ENCODE measurements around the gene DPP8. TPM values are rescaled to one million over a fixed set of nuclear protein-coding genes. Genes with fewer than 3 reads are reported as not detected.

The DPP8 gene
- total RNA-seq, 1 experiment from 2014 or later = 22.9 TPM

- no peak overlapping the region for H3K4me3 ChIP-seq (ENCODE audit: low read depth, low read length)
- no peaks in the 10 kb centered on the region for H3K27me3 ChIP-seq (replicated peaks; ENCODE audit: control insufficient read depth, insufficient read depth, low read length)
- DNase-seq = no peak
- H3K9me3 ChIP-seq = no peaks in the 10 kb centered on the region
- ChIA-PET POLR2A (no interaction called here), CTCF (interaction anchor here (1.3 kb wide), 1 partner anchor 12 kb away, joined by 6 read pairs; no protein-coding TSS in a partner anchor)
- H3K27me3 Mint-ChIP-seq (ENCODE audit: insufficient read depth, unreplicated experiment) = no peaks in the 10 kb centered on the region
- intact Hi-C loops (cut with micrococcal nuclease; ENCODE audit: unreplicated experiment) = no loop called here
- no peak overlapping the region for H3K4me3 Mint-ChIP-seq (ENCODE audit: unreplicated experiment)
- no peak overlapping the region for H3K27ac Mint-ChIP-seq (ENCODE audit: unreplicated experiment)
- peaks cover 25% of the 10 kb centered on the region for H3K4me1 ChIP-seq
- no TSS peak for BruUV-seq (replicated peaks)
- H3K4me1 Mint-ChIP-seq (ENCODE audit: low read depth, unreplicated experiment) = peaks cover 18% of the 10 kb centered on the region
- TF ChIP-seq CTCF (IDR thresholded peaks at IDR 0.05; ENCODE audit: insufficient read depth in 1 of 2, low read depth in 1 of 2, low read length in 1 of 2, severe bottlenecking in 1 of 2, unreplicated experiment in 1 of 2) = no peak
- no peaks in the 10 kb centered on the region for H3K36me3 ChIP-seq (ENCODE audit: control insufficient read depth, insufficient read depth, low read length)
- no peaks in the 10 kb centered on the region for H3K36me3 Mint-ChIP-seq (ENCODE audit: insufficient read depth, unreplicated experiment)
- no peaks in the 10 kb centered on the region for H3K9me3 Mint-ChIP-seq (ENCODE audit: unreplicated experiment)
Observed at GRCh38 chr15:65413760-65414144, 103.7 kb downstream of the DPP8 start.

DNA sequence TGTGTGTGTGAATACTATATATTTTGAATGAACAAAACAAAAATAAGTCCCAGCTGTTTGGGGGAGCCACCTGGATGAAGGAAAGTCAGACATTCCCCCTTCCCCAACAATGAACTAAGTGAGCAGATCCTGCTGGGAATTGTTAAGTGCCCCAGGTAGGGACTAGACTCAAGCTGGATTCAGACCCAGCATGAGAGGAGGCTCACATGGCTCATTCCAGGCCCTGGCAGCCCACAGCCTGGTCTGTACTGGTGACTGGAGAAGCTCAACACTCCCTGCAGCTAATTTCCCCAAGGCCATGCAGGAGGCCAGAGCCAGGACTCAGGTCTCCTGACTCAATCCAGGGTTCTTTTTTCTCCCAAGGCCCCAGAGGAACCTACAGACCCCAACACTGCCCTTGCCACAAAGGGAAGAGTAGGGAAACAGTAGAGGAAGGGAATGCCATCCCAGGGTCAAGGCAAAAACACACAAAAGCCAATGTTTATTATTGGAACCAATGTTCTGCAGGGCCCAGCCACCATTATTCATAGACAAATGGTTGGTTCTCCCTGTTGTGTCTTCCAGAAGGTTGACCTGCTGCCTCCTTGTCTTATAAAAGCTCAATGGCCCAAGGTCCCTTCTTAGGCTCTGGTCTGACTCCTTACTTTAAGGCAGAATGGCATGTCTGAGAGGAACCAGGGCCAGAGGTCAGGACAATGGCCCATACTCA lies 104.3 kb downstream of the DPP8 start:
- CTCF ChIA-PET = interaction anchor here (1.3 kb wide), 1 partner anchor 12 kb away, joined by 3 read pairs; no protein-coding TSS in a partner anchor
- DNase-seq = no peak
- no peak for TF ChIP-seq CTCF (IDR thresholded peaks at IDR 0.05; ENCODE audit: insufficient read depth in 1 of 2, low read depth in 1 of 2, low read length in 1 of 2, severe bottlenecking in 1 of 2, unreplicated experiment in 1 of 2)
- Mint-ChIP-seq H3K27ac (ENCODE audit: unreplicated experiment) (no peak overlapping the region), H3K4me3 (ENCODE audit: unreplicated experiment) (no peak overlapping the region), H3K4me1 (ENCODE audit: low read depth, unreplicated experiment) (peaks cover 18% of the 10 kb centered on the region), H3K9me3 (ENCODE audit: unreplicated experiment) (no peaks in the 10 kb centered on the region), H3K36me3 (ENCODE audit: insufficient read depth, unreplicated experiment) (no peaks in the 10 kb centered on the region), H3K27me3 (ENCODE audit: insufficient read depth, unreplicated experiment) (no peaks in the 10 kb centered on the region)
- H3K9me3 ChIP-seq = no peaks in the 10 kb centered on the region
- no peak overlapping the region for H3K4me3 ChIP-seq (ENCODE audit: low read depth, low read length)
- intact Hi-C loops (cut with micrococcal nuclease; ENCODE audit: unreplicated experiment) = no loop called here
- POLR2A ChIA-PET = no interaction called here
- BruUV-seq (replicated peaks) = no TSS peak
- no peaks in the 10 kb centered on the region for H3K36me3 ChIP-seq (ENCODE audit: control insufficient read depth, insufficient read depth, low read length)
- H3K27me3 ChIP-seq (replicated peaks; ENCODE audit: control insufficient read depth, insufficient read depth, low read length) = no peaks in the 10 kb centered on the region
- H3K4me1 ChIP-seq = peaks cover 25% of the 10 kb centered on the region

DNA sequence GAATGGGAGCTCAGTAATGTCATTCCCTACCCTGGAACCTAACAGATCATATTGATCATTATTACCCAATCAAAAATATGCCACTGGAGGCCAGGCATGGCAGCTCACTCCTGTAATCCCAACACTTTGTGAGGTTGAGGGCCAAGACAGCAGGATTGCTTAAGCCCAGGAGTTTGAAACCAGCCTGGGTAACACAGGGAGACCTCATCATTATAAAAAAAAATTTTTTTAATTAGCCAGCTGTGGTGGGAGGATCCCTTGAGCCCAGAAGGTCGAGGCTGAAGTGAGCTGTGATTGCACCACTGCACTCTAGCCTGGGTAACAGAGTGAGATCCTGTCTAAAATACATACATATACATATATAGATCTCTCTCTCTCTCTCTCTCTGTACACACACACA lies 104.9 kb downstream of the DPP8 start:
- no peaks in the 10 kb centered on the region for H3K9me3 Mint-ChIP-seq (ENCODE audit: unreplicated experiment)
- intact Hi-C loops (cut with micrococcal nuclease; ENCODE audit: unreplicated experiment) = no loop called here

More for the DNA sequence above, 104.9 kb downstream of the DPP8 start:
- H3K36me3 Mint-ChIP-seq (ENCODE audit: insufficient read depth, unreplicated experiment) = no peaks in the 10 kb centered on the region
- peaks cover 18% of the 10 kb centered on the region for H3K4me1 Mint-ChIP-seq (ENCODE audit: low read depth, unreplicated experiment)
- POLR2A ChIA-PET = no interaction called here
- no peak for TF ChIP-seq CTCF (IDR thresholded peaks at IDR 0.05; ENCODE audit: insufficient read depth in 1 of 2, low read depth in 1 of 2, low read length in 1 of 2, severe bottlenecking in 1 of 2, unreplicated experiment in 1 of 2)
- no peaks in the 10 kb centered on the region for H3K36me3 ChIP-seq (ENCODE audit: control insufficient read depth, insufficient read depth, low read length)
- no peak overlapping the region for H3K4me3 ChIP-seq (ENCODE audit: low read depth, low read length)
- H3K9me3 ChIP-seq = no peaks in the 10 kb centered on the region
- no peaks in the 10 kb centered on the region for H3K27me3 Mint-ChIP-seq (ENCODE audit: insufficient read depth, unreplicated experiment)
- no peak overlapping the region for H3K4me3 Mint-ChIP-seq (ENCODE audit: unreplicated experiment)
- CTCF ChIA-PET = interaction anchor here (1.3 kb wide), 1 partner anchor 11 kb away, joined by 3 read pairs; no protein-coding TSS in a partner anchor
- no peak for DNase-seq
- no peak overlapping the region for H3K27ac Mint-ChIP-seq (ENCODE audit: unreplicated experiment)
- BruUV-seq (replicated peaks) = no TSS peak
- H3K27me3 ChIP-seq (replicated peaks; ENCODE audit: control insufficient read depth, insufficient read depth, low read length) = no peaks in the 10 kb centered on the region
- peaks cover 25% of the 10 kb centered on the region for H3K4me1 ChIP-seq
